Activated CD4-positive, alpha-beta T cell treated with anti-CD3 and anti-CD28 coated beads, Interleukin-2, amount 50 U/mL, for 1 hour (primary cell): ENCODE measurements around the gene AQP7.
"Not testable (repeated sequence)": the region's sequence is repeated elsewhere in the genome, so short reads cannot be mapped to it uniquely, and the experiment has no call there.

Experiments used
- DNase-seq: peaks from one replicate; pipeline ENCODE4 v3.0.0-alpha.2; 2020

Gene AQP7

GRCh38 chr9:33431420-33431819, 29.1 kb upstream of the AQP7 start:
- no peak for DNase-seq

GRCh38 chr9:33430942-33431341, 28.6 kb upstream of the AQP7 start:
- DNase-seq, result no peak

GRCh38 chr9:33429256-33429985, 27.1 kb upstream of the AQP7 start:
- DNase-seq, result no peak

GRCh38 chr9:33426843-33427293, 24.5 kb upstream of the AQP7 start:
- DNase-seq, result no peak

- DNase-seq, result no peak
Measured at GRCh38 chr9:33425128-33425533, 22.8 kb upstream of the AQP7 start.

- DNase-seq, result not testable (repeated sequence)
Measured at GRCh38 chr9:33424492-33424891, 22.1 kb upstream of the AQP7 start.

- not testable (repeated sequence) for DNase-seq
Measured at GRCh38 chr9:33424043-33424442, 21.7 kb upstream of the AQP7 start.

- no peak for DNase-seq
Measured at GRCh38 chr9:33419708-33420303, 17.4 kb upstream of the AQP7 start.

GRCh38 chr9:33418090-33418489, 15.7 kb upstream of the AQP7 start:
- DNase-seq, result no peak

- peak; percentile 46 for DNase-seq
Measured at GRCh38 chr9:33416996-33417395, 14.6 kb upstream of the AQP7 start.

GRCh38 chr9:33415501-33416038, 13.2 kb upstream of the AQP7 start:
- DNase-seq, result peak; percentile 98

GRCh38 chr9:33414889-33415500, 12.6 kb upstream of the AQP7 start:
- DNase-seq, result no peak

- no peak for DNase-seq
Measured at GRCh38 chr9:33414268-33414667, 11.9 kb upstream of the AQP7 start.

GRCh38 chr9:33408087-33408486, 5.7 kb upstream of the AQP7 start:
- no peak for DNase-seq

- DNase-seq, result no peak
Measured at GRCh38 chr9:33407061-33407460, 4.7 kb upstream of the AQP7 start.

- no peak for DNase-seq
Measured at GRCh38 chr9:33404788-33405362, 2.5 kb upstream of the AQP7 start.

GRCh38 chr9:33403941-33404787, 1.8 kb upstream of the AQP7 start:
- no peak for DNase-seq

- not testable (repeated sequence) for DNase-seq
Measured at GRCh38 chr9:33401809-33402208, 559 bp downstream of the AQP7 start.

- not testable (repeated sequence) for DNase-seq
Measured at GRCh38 chr9:33399047-33399446, 3.3 kb downstream of the AQP7 start.

- not testable (repeated sequence) for DNase-seq
Measured at GRCh38 chr9:33397801-33398200, 4.6 kb downstream of the AQP7 start.

- DNase-seq, result not testable (repeated sequence)
Measured at GRCh38 chr9:33395159-33395879, 7.0 kb downstream of the AQP7 start.

GRCh38 chr9:33393986-33394385, 8.4 kb downstream of the AQP7 start:
- DNase-seq, result not testable (repeated sequence)
